Central memory CD4-positive, alpha-beta T cell (primary cell): ENCODE measurements around the gene NDUFV1.
"Not testable (repeated sequence)": the region's sequence is repeated elsewhere in the genome, so short reads cannot be mapped to it uniquely, and the experiment has no call there.

Experiments
- DNase-seq: peaks from one replicate; pipeline ENCODE4 v3.0.0; 2022

NDUFV1 gene

DNA sequence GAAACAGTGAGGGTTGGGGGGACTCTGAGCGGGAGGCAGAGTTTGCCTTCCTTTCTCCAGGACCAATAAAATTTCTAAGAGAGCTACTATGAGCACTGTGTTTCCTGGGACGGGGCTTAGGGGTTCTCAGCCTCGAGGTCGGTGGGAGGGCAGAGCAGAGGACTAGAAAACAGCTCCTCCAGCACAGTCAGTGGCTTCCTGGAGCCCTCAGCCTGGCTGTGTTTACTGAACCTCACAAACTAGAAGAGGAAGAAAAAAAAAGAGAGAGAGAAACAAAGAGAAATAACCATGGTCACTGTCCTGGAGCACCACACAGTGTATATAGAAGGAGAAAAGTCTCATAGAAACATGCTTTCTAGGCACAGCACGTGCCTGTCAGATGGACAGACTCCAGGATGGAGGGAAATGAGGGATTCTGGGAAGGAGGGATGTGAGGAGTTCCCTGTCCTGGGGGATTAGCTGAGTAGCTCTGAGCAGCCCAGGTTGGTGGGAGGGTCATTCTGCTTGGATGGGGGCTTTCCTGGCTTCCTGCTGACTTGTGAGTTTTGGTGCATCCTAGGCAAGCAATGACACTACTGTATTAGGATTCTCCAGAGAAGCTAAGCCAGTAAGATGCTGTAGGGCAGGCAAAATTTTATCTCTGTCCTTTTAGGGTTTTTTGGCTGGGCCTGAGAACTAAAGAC, 20.0 kb upstream of the NDUFV1 start:
- no peak for DNase-seq

DNA sequence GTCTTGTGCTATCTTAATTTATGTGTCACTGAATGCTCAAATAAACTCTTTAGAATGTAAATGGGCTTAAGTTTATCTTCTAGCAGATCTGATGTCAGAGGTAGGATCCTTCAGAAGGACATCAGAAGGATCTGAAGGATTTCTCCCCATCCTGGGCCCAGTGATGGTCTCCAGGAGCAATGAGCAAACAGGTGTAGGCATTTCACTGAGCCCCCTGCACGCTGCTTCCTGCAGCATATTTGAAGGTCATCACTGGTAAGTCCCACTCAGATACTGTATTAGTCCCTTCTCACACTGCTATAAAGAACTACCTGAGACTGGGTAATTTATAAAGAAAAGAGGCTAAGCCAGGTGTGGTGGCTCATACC, 18.6 kb upstream of the NDUFV1 start:
- DNase-seq, result no peak

DNA sequence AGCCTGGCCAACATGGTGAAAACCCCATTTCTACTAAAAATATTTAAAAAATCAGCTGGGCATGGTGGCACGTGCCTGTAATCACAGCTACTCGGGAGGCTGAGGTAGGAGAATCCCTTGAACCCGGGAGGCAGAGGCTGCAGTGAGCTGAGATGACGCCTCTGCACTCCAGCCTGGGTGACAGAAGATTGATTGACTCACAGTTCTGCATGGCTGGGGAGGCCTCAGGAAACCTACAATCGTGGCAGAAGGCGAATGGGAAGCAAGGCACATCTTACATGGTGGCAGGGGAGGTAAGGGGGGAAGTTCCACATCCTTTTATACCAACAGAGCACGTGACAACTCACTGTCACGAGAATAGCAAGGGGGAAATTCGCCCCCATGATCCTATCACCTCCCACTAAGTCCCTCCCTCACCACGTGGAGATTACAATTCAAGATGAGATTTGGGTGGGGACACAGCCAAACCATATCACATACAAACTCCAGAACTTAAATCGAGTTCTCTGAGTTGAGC, 17.8 kb upstream of the NDUFV1 start:
- DNase-seq, result not testable (repeated sequence)

DNA sequence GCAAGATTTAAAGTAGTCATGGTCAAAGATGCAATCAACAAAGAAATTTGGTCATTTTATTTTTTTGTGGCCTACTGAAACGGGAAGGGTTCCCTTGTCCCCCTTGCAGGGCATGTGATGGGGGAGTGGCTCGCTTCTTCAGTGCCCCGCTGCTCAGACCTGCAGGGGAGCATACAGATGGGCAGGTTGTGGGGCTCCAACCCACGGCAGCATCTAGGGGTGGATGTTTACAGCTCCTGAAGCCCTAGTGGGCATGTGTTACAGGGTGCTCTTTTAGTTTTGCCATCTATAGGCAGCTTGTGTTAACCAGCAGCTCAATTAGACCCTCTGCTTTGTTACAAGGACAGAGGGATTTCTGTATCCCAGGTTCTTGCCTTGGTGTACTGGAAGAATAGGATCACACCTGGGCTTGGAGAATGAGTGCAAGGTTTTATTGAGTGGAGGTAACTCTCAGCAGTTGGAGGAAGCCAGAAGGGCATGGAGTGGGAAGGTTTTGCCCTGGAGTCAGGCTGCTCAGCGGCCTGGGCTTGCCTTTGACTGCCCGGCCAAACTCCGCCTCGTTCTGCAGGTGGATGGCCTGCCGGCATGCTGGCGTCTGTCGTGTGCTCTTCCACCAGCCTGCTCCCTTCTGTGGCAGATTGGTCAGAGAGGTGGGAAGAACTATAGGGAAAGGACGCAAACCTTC, 13.7 kb upstream of the NDUFV1 start:
- no peak for DNase-seq

DNA sequence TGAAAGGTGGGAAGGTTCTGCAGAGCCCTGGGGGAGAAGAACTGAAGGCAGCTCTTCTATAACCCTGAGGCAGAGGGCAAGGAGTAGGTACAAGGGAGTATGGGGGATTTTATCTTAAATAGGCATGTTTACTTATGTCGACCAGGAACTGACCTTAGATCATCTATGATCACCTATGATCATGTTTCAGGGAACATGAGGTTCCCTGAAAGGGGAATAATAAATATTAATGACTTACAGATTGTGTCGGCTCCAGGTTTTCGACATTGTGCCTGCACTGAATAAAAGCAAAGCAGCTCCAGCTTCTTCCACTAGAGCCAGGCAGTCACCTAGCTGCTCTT, 13.2 kb upstream of the NDUFV1 start:
- DNase-seq, result no peak

DNA sequence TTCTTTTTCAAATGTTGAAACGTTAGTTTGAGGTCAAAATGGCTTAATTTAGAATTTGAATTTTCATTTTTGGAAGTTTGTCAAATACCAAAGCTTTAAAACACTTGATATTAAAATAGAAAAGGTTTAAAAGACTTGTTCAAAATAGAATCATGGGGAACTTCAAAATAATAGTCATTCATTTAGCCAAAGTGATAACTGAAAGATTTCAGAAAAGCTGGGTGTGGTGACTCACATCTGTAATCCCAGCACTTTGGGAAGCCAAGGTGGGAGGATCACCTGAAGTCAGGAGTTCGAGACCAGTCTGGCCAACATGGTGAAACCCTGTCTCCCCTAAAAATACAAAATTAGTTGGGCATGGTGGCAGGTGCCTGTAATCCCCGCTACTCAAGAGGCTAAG, 12.3 kb upstream of the NDUFV1 start:
- no peak for DNase-seq

DNA sequence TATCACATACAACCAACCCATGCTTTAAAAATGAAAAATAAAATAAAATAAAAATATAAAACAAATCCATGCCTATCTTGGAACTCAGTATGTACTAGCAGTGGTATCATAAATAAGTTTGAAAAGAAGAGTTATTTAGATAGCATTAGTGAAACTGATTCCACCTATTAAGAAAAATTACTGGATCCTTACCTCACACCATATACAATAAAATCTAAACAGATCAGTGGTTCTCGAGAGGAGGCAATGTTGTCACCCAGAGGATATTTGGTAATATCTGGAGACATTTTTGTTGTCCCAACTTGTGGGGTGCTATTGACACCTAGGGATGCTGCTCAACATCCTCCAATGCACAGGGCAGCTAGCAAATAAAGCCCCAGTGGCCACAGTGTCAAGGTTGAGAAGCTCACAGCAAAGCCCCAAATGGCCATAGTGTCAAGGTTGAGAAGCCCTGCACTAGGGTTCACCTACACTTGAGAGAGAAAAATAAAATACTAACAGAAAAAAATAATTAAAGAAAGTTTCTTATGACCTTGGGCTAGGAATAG, 9.9 kb upstream of the NDUFV1 start:
- DNase-seq, result no peak

DNA sequence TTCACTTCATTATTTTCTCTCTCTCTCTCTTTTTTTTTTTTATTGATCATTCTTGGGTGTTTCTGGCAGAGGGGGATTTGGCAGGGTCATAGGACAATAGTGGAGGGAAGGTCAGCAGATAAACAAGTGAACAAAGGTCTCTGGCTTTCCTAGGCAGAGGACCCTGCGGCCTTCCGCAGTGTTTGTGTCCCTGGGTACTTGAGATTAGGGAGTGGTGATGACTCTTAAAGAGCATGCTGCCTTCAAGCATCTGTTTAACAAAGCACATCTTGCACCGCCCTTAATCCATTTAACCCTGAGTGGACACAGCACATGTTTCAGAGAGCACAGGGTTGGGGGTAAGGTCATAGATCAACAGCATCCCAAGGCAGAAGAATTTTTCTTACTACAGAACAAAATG, 9.3 kb upstream of the NDUFV1 start:
- not testable (repeated sequence) for DNase-seq

DNA sequence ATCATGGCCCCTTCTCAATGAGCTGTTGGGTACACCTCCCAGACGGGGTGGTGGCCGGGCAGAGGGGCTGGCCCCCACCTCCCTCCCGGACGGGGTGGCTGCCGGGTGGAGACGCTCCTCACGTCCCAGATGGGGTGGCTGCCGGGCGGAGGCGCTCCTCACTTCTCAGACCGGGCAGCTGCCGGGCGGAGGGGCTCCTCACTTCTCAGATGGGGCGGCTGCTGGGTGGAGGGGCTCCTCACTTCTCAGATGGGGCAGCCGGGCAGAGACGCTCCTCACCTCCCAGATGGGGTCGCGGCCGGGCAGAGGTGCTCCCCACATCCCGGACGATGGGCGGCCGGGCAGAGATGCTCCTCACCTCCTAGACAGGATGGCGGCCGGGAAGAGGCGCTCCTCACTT, 8.8 kb upstream of the NDUFV1 start:
- DNase-seq, result not testable (repeated sequence)

DNA sequence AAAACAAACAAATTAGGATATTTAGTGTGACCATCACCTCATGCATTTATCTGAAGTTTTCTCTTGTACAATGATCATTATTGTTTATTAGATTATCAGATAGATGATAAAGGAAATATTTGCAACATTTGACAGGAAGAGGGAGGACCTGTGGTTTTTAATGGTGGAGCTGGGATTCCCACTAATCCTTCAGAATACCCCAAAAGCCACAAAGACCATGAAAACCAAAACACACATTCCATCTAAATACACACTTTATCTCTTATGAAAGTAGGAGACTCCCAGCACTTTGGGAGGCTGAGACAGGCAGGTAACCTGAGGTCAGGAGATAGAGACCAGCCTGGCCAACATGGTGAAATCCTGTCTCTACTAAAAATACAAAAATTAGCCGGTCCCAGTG, 7.6 kb upstream of the NDUFV1 start:
- DNase-seq, result no peak

DNA sequence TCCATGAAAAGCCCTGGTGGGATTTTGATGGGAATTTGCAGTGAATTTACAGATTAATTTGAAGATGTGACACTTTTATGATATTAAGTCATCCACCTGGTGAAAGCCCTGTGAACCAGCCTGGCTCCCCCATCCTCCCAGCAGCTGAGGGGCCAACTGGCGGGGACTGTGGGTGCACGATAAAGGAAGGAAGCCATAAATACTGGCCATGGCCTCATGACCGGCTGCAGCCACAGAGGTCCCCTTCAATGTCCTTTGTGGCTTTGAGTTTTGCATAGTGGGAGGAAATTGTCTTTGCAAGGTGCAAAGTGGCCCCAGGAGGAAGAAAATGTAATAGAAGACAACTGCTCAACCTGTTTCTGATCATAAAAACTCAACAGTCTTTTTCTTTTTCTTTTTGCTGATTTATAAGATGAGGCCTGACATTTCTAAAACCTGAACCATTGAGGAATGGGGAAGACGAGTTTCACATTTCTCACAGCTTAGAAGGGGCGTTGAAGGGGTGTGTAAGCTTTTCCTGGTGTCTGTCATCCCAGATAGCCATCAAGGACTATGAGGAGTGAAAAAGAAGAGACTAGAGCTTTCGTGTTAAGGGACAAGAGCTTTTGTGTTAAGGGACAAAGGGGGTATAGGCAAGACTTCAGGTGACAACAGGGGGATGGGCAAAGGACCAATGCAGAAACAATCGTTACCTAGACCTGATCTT, 6.3 kb upstream of the NDUFV1 start:
- no peak for DNase-seq

DNA sequence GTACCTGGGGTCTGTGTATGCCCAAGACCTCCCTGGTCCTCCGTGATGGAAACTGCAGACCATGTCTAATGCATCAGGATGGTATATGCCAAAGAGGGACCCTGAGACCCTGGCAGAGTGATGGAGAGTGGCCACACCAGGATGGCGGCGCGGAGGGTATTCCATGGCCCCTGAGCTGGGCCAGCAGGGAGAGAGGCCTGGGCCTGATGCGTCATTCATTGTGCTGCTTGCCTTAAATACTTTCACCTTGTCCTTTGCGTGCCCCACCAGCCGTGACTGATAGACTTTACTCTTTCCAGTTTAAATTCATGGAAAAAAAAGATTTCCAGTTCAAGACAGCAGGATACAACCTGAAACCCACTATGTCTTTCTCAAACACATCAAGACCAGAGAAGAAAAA, 5.6 kb upstream of the NDUFV1 start:
- no peak for DNase-seq

DNA sequence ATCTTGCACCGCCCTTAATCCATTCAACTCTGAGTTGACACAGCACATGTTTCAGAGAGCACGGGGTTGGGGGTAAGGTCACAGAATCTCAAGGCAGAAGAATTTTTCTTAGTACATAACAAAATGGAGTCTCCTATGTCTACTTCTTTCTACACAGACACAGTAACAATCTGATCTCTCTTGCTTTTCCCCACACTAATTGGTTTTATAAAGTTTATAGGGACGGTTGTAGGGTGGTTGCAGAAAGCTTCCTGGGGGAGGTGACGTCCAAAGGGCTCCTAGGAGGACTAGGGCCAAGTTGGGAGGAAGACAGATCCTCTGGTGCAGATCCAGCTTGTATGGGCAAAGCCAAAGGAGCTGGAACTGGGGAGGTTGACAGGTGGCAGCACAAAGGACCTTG, 2.6 kb upstream of the NDUFV1 start:
- DNase-seq, result not testable (repeated sequence)

DNA sequence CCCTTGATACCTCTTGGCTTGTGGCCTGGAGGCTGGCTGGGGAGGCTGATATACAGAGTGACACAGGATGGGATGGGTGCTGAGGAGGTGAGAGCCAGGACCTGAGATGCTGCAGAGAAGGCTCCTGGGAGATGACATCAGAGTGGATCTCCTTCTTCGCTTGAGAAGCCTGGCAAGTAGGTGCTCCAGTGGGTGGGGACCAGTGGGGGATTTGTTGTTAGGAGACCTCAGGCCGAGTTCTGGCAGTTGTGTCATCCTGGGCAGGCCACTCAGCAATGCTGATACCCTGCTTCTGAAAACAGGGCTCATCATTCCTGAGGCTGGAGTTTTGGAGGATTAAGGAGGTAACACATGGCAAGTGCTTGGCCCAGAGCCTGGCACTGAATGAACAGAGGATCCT, 1.9 kb upstream of the NDUFV1 start:
- DNase-seq, result no peak

DNA sequence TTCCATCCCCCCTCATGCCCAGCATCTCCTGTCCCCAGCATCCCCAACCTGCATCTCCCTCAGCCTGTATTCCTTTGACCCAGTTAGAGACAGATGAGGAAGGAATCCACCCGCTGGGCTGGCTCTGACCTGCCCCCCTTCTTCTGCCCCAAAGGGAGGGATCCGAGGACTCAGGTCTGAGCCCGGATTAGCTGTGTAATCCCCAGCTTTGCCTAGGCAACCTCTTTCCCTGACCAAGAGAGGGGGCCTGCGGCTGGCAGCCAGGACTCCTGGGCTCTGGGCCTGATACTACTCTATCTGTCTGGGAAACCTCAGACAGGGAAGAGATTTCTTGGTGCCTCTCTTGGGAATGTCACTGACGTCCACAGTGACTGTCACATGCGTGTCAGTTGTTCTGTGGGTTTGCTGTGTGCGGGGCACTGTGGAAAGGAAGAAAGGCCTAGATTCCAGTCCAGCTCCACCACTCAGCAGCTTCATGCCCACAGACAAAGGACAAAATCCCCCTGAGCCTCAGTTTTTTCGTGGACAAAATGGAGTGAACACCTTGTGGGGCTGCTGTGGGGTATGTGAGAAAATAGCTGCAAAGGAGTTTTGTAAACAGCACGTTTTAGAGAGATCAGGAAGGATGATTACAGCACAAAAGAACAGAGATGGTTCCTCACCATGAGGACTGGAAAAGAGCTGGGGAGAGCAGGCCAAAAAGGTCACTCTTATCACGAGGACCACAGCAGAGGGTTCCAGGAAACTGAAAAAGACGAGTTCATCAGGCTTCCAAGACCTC, 1.3 kb upstream of the NDUFV1 start:
- no peak for DNase-seq

DNA sequence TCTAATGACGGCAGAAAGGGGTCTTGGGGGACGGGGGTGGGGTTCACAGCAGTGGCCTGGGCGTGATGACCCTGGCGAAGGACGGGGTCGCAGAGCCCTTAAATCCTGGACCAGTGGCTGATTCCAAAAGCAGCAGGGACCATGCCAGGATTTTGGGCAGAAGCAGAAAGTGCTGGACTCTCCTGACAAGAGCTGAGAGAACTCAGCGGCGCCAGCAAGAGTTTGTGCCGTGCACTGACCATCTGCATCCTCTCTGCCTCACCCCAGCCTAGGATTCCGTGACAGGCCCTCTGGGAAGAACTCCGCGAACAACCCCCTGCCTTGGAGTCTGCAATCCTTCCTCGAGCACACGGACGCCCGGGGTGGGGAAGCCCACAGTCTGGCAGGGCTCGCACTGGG, 644 bp upstream of the NDUFV1 start:
- DNase-seq, result no peak

DNA sequence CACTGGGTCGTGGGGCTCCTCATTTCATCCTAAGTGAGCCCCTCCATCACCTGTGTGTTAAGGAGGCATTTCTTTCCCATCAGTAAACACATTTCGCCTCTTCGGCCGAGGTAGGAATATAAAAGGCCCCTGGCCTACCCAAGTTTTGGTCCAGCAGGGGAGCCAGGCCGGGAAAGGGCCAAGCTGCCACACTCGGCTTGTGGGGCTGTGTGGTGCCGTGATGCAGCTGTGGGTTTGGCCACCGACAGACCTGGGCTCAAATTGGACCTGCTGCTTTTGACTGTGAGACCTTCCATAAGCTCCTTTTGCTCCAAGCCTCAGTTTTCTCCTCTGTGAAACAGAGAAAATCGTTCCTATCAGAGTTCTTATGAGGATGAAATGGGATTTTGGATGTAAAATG, 771 bp downstream of the NDUFV1 start:
- DNase-seq, result no peak

DNA sequence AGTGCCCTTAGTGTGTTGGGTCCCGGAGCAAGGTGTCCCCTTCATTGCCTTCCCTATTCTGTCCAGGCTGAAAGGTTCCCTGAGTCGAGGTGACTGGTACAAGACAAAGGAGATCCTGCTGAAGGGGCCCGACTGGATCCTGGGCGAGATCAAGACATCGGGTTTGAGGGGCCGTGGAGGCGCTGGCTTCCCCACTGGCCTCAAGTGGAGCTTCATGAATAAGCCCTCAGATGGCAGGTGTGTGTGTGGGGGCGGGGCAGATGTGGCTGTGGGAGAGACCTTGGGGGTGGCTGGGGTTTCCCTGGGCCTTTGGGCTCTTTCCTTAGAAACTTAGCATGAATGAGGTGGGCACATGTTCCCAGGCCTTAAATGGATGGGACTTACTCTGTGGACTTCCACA, 1.8 kb downstream of the NDUFV1 start:
- no peak for DNase-seq

DNA sequence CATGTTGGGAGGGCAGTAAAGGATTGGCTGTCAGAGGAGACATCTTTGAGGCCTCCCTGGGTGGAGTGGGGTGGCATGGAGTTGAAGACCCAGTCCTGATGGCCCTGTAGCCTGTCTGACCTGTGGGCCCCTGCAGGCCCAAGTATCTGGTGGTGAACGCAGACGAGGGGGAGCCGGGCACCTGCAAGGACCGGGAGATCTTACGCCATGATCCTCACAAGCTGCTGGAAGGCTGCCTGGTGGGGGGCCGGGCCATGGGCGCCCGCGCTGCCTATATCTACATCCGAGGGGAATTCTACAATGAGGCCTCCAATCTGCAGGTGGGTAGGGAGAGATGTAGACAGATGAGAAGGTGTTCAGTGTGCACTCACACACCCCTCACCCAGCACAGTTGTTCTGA, 2.6 kb downstream of the NDUFV1 start:
- no peak for DNase-seq

DNA sequence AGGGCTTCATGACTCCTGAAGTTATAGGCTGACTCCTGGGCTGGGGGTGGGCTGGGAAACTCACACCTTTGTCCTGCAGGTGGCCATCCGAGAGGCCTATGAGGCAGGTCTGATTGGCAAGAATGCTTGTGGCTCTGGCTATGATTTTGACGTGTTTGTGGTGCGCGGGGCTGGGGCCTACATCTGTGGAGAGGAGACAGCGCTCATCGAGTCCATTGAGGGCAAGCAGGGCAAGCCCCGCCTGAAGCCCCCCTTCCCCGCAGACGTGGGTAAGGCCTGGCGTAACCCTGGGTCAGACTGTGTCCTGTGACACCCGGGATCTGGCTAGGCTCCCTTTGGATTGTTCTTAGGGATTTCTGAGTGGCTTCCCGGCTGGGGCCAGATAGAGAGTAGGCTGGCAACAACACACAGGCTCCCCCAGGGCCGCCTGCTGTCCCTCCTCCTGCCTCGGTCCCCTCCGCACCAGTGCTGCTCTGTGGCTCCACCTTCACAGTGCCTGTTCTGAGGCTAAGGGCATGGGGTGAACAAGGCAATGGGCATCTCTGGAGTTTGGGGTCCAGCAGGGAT, 3.6 kb downstream of the NDUFV1 start:
- DNase-seq, result no peak

DNA sequence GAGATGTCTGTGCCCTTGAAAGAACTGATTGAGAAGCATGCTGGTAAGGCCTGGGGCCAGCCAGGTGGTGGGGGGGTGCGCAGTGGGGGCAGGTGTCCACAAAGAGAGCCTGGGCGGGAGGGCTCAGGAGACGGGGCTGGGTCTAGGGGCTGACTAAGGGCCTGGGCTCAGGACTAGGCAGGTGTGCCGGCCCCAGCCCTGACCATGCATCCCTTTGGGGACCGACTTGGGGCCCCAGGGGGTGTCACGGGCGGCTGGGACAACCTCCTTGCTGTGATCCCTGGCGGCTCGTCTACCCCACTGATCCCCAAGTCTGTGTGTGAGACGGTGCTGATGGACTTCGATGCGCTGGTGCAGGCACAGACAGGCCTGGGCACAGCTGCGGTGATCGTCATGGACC, 4.4 kb downstream of the NDUFV1 start:
- no peak for DNase-seq

DNA sequence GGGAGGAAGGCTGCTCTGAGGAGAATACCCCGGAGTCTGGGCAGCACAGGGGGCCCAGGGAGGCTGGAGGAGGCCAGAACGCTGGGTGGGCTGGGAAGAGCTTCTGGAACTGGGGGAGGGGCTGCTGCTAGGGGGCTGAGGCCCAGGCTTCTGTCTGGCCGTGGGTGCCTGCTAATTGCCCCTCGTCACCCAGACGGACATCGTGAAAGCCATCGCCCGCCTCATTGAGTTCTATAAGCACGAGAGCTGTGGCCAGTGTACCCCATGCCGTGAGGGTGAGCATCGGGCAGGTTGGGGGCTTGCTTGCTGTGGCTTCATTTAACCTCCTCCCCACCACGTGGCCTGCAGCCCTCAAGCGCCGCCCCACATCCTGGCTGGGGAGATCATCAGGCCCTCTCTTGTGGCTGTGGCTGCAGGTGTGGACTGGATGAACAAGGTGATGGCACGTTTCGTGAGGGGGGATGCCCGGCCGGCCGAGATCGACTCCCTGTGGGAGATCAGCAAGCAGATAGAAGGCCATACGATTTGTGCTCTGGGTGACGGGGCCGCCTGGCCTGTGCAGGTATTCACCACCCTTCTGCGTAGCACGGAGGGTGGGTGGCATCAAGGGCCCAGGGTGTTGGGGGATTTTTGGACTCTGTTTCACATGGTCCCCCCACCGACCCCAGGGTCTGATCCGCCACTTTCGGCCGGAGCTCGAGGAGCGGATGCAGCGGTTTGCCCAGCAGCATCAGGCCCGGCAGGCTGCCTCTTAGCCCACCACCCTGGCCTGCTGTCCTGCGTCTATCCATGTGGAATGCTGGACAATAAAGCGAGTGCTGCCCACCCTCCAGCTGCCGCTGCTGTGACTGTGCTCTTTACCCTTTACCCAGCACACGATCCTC, 5.2 kb downstream of the NDUFV1 start:
- no peak for DNase-seq
